K562 (cell line): Measurements from ENCODE around the gene TRIM44. TPM values are rescaled to one million over a fixed set of nuclear protein-coding genes. Genes with fewer than 3 reads are reported as not detected.

ENCODE experiments used
- BRF2 ChIP-seq: IDR thresholded peaks from 3 replicates; pipeline ENCODE4 v1.6.1; 2011; ENCODE audit warnings: borderline replicate concordance, mild to moderate bottlenecking; ENCODE audit not compliant: insufficient read length, insufficient read depth
- CTCFL ChIP-seq: IDR thresholded peaks from 2 replicates; pipeline ENCODE4 v1.6.1; 2011; ENCODE audit warnings: borderline replicate concordance, low read depth, mild to moderate bottlenecking, moderate library complexity, low read length; ENCODE audit not compliant: insufficient read depth, poor library complexity, severe bottlenecking
- JUNB ChIP-seq: fragments of 450-650 bp; formaldehyde crosslinking; conservative IDR thresholded peaks from 2 replicates; pipeline ENCODE4 v1.4.0; 2020; ENCODE audit warnings: mild to moderate bottlenecking
- KAT8 ChIP-seq: fragments of 450-650 bp; IDR thresholded peaks from 2 replicates; pipeline ENCODE4 v1.6.1; 2016; ENCODE audit warnings: low read depth, mild to moderate bottlenecking
- KLF10 ChIP-seq: fragments of 250-450 bp; sonication (Bioruptor Pico); IDR thresholded peaks from 2 replicates; pipeline ENCODE4 v1.6.1; 2021; ENCODE audit warnings: matching md5 sums
- LCOR ChIP-seq: sonication (generic); formaldehyde crosslinking; IDR thresholded peaks from 2 replicates; pipeline ENCODE4 v1.8.0; 2022; ENCODE audit warnings: mild to moderate bottlenecking, missing genetic modification reagents
- SAP30 ChIP-seq: fragments of 200-600 bp; sonication (generic); IDR thresholded peaks from 2 replicates; pipeline ENCODE4 v1.6.1; 2012; ENCODE audit warnings: borderline replicate concordance, low read depth, mild to moderate bottlenecking, moderate library complexity, low read length, control low read depth, inconsistent platforms; ENCODE audit not compliant: insufficient read depth, poor library complexity, severe bottlenecking
- SMAD4 ChIP-seq: fragments of 250-450 bp; sonication (Bioruptor Pico); conservative IDR thresholded peaks from 2 replicates; pipeline ENCODE4 v1.8.0; 2021; ENCODE audit warnings: inconsistent platforms, mild to moderate bottlenecking, moderate library complexity
- ZNF12 ChIP-seq: sonication (generic); formaldehyde crosslinking; IDR thresholded peaks from 2 replicates; pipeline ENCODE4 v1.4.0; 2020; ENCODE audit warnings: mild to moderate bottlenecking, missing genetic modification reagents
- ZNF449 ChIP-seq: fragments of 250-450 bp; sonication (Bioruptor Pico); IDR thresholded peaks from 2 replicates; pipeline ENCODE4 v1.8.0; 2022; ENCODE audit warnings: moderate library complexity, mild to moderate bottlenecking, inconsistent platforms
- ZNF609 ChIP-seq: sonication (generic); formaldehyde crosslinking; IDR thresholded peaks from 2 replicates; pipeline ENCODE4 v1.8.1; 2023; ENCODE audit warnings: missing genetic modification reagents, mild to moderate bottlenecking, borderline replicate concordance
- polyA plus RNA-seq, 8 experiments: library from polyadenylated mRNA; depleted of rRNA in 4 of 8; stranded (reverse) in 5 of 8; unstranded in 3 of 8; fragments of >200 nt; fragmentation: Nextera tagmentation in 2 of 8; fragmentation: Illumina TruSeq in 1 of 8; extraction: Ambion mirVana in 2 of 8; extraction: Trizol in 1 of 8; gene quantifications; 2 replicates each; pipeline versions ENCODE4 v1.2.1 to v1.2.3, GENCODE V29; 2011 to 2014; ENCODE audit warnings: inconsistent platforms in 1 of 8, missing spikeins in 1 of 8
- total RNA-seq, 7 experiments: library from RNA; depleted of rRNA in 6 of 7; stranded (reverse); fragments of >200 nt in 6 of 7; fragmentation: Illumina TruSeq in 2 of 7; extraction: Trizol in 2 of 7; gene quantifications; 2 replicates each; pipeline versions ENCODE4 v1.2.1 to v1.2.3, GENCODE V29; 2011 to 2021; ENCODE audit warnings: low replicate concordance in 1 of 7

TRIM44 gene
- total and polyA plus RNA-seq, 9 of the 15 experiments (the other 6 are each of a cell fraction or from before 2014, with no cell fraction given): 8.3 to 105 (median 37.2) TPM

DNA sequence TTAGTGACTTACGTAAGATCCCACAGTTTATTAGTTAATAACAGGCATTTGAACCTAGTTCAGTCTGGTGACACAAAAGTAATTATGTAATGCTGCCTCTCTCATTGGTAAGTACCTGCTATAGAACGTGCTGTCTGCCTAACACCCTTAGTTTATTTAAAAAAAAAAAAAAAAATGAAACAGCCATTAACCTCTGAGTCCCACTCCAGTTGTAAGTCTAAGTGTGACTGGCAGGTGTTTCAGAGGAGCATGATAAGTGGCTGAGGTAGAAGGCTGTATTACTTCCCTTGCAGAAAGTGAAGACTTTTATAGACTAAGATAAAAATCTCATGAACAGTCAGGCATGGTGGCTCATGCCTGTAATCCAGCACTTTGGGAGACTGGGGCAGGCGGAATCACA lies 140.5 kb downstream of the TRIM44 start (continued):
- TF ChIP-seq ZNF449 (CRISPR knock-in tag) (no peak), JUNB (CRISPR knock-in tag) (no peak), BRF2 (no peak), LCOR (CRISPR knock-in tag) (no peak), CTCFL (no peak), ZNF12 (CRISPR knock-in tag) (no peak), KAT8 (no peak), KLF10 (CRISPR knock-in tag) (no peak), SMAD4 (CRISPR knock-in tag) (no peak), ZNF609 (no peak), SAP30 (no peak)
